ENCODE results near the gene ELMO1.

The ELMO1 gene

GRCh38 chr7:37311355-37311754 lies 137.3 kb downstream of the ELMO1 start:
- no peak for DNase-seq (ENCODE audit: low spot score)
- no peak for TF ChIP-seq CTCF (conservative IDR thresholded peaks at IDR 0.05; ENCODE audit: low read depth)
- ChIA-PET CTCF (no interaction called here), POLR2A (ENCODE audit: low non-redundant PET) (no interaction called here)
- H3K27ac ChIP-seq: no peak overlapping the region

GRCh38 chr7:37310327-37311080 lies 138.2 kb downstream of the ELMO1 start:
- no peak for DNase-seq (ENCODE audit: low spot score)
- H3K27ac ChIP-seq: no peak overlapping the region
- TF ChIP-seq CTCF (conservative IDR thresholded peaks at IDR 0.05; ENCODE audit: low read depth): no peak
- CTCF ChIA-PET: interaction anchor here (0.6 to 0.7 kb wide), 2 partner anchors 41 to 194 kb away, joined by 3 read pairs; no protein-coding TSS in a partner anchor
- POLR2A ChIA-PET (ENCODE audit: low non-redundant PET): no interaction called here

GRCh38 chr7:37309493-37309892 lies 139.2 kb downstream of the ELMO1 start:
- CTCF ChIA-PET: no interaction called here
- DNase-seq (ENCODE audit: low spot score): no peak
- no peak overlapping the region for H3K27ac ChIP-seq

GRCh38 chr7:37304921-37305320 lies 143.7 kb downstream of the ELMO1 start:
- ChIA-PET POLR2A (ENCODE audit: low non-redundant PET) (no interaction called here), CTCF (no interaction called here)
- no peak for DNase-seq (ENCODE audit: low spot score)
- H3K27ac ChIP-seq: no peak overlapping the region
- TF ChIP-seq CTCF (conservative IDR thresholded peaks at IDR 0.05; ENCODE audit: low read depth): no peak

More at GRCh38 chr7:37309493-37309892, 139.2 kb downstream of the ELMO1 start:
- POLR2A ChIA-PET (ENCODE audit: low non-redundant PET): no interaction called here
- TF ChIP-seq CTCF (conservative IDR thresholded peaks at IDR 0.05; ENCODE audit: low read depth): no peak

GRCh38 chr7:37297546-37297945 lies 151.1 kb downstream of the ELMO1 start:
- POLR2A ChIA-PET (ENCODE audit: low non-redundant PET): no interaction called here
- DNase-seq (ENCODE audit: low spot score): no peak
- no peak overlapping the region for H3K27ac ChIP-seq
- CTCF ChIA-PET: no interaction called here
- no peak for TF ChIP-seq CTCF (conservative IDR thresholded peaks at IDR 0.05; ENCODE audit: low read depth)

- POLR2A ChIA-PET (ENCODE audit: low non-redundant PET): no interaction called here
- no peak for DNase-seq (ENCODE audit: low spot score)
- no peak overlapping the region for H3K27ac ChIP-seq
- no peak for TF ChIP-seq CTCF (conservative IDR thresholded peaks at IDR 0.05; ENCODE audit: low read depth)
- CTCF ChIA-PET: interaction anchor here (0.6 kb wide), 1 partner anchor 195 kb away, joined by 4 read pairs; no protein-coding TSS in a partner anchor
Measured at GRCh38 chr7:37295401-37295800, 153.3 kb downstream of the ELMO1 start.
